ENCODE data around the gene STXBP2. TPM values are rescaled to one million over a fixed set of nuclear protein-coding genes. Genes with fewer than 3 reads are reported as not detected.

The STXBP2 gene
- total and polyA plus RNA-seq, 7 donors: 0.55 to 4.5 (median 2.7) TPM

DNA sequence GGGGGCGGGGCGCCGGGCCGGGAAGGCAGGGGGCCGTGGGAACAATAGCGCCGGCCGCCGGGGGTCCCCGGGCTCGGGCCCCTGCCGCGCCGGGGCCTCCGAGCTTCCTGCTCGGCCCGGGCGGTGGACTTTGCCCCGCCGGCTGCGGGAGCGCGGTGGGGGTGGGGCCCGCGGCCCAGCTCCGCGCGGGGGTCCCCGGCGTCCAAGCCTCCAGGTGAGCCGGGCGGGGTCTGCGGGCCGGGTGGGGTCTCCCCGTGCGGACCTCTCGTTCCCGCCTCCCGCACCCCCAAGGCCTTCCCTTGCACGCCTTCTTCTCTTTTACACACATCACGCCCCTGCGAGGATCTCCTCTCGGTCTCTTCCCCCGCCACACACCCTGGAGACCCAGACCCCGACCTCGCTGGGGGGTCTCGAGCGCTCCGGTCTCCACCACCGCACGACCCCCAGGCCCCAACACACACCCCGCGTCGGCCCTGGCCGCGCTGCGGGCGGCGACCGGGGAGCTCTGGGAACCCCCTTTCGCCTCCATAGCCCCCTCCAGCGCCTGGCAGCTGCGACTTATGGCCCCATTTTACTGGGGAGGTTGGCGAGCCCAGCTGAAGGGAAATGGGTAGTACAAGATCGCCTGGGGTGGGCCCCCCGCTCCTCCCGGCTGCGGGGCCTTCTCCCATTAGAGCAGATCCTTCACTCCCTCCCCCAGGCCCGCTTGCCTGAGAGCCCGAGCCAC, 40.5 kb upstream of the STXBP2 start:
- no peak overlapping the region for H3K27ac ChIP-seq
- DNase-seq (no peak), ATAC-seq (no peak)
- peak overlapping the region; percentile 22 for H3K4me3 ChIP-seq
- intact Hi-C loops (cut with DNase I): no loop called here
- no peaks in the 10 kb centered on the region for H3K36me3 ChIP-seq (ENCODE audit: insufficient read depth in 1 of 2, low read depth in 1 of 2)
- 1 to 2% (median 2%) methylated on average over 42 to 70 of the region's 70 CpGs for WGBS, 3 donors
- H3K9me3 ChIP-seq: no peaks in the 10 kb centered on the region
- peaks cover 0 to 65% (median 10%) of the 10 kb centered on the region in 3 donors for H3K27me3 ChIP-seq (ENCODE audit: insufficient read depth in 3 of 3, low read length in 2 of 3)
- H3K4me1 ChIP-seq: no peaks in the 10 kb centered on the region
- TF ChIP-seq, protein P1, sequence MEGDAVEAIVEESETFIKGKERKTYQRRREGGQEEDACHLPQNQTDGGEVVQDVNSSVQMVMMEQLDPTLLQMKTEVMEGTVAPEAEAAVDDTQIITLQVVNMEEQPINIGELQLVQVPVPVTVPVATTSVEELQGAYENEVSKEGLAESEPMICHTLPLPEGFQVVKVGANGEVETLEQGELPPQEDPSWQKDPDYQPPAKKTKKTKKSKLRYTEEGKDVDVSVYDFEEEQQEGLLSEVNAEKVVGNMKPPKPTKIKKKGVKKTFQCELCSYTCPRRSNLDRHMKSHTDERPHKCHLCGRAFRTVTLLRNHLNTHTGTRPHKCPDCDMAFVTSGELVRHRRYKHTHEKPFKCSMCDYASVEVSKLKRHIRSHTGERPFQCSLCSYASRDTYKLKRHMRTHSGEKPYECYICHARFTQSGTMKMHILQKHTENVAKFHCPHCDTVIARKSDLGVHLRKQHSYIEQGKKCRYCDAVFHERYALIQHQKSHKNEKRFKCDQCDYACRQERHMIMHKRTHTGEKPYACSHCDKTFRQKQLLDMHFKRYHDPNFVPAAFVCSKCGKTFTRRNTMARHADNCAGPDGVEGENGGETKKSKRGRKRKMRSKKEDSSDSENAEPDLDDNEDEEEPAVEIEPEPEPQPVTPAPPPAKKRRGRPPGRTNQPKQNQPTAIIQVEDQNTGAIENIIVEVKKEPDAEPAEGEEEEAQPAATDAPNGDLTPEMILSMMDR (IDR thresholded peaks at IDR 0.05): no peak

DNA sequence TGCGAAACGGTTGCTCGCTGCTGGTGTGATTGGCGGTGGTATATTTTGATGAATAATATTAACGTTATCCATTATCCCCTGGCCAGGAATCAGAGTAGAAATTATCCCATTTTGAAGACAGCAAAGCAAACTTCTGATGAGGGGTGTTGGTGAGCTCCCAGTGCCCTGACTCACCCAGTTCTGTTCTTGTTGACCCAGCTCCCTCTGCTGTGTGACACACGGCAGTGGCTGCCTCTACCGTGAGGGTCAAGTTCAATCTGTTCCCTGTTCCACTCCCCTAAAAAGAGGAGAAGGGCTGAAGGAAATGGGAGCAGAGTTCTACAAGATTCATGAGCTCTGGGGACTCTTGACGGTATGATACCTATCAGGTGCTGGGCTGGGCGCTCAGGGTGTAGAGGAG, 39.2 kb upstream of the STXBP2 start:
- H3K4me1 ChIP-seq: no peaks in the 10 kb centered on the region
- 61 to 67% (median 62%) methylated on average over 9 of the region's 9 CpGs for WGBS, 3 donors
- no peaks in the 10 kb centered on the region for H3K9me3 ChIP-seq
- no peak overlapping the region for H3K4me3 ChIP-seq
- no peak overlapping the region for H3K27ac ChIP-seq
- peaks cover 0 to 60% (median 10%) of the 10 kb centered on the region in 3 donors for H3K27me3 ChIP-seq (ENCODE audit: insufficient read depth in 3 of 3, low read length in 2 of 3)
- intact Hi-C loops (cut with DNase I): no loop called here
- TF ChIP-seq, protein P1 (IDR thresholded peaks at IDR 0.05): no peak
- no peak for DNase-seq
- no peaks in the 10 kb centered on the region for H3K36me3 ChIP-seq (ENCODE audit: insufficient read depth in 1 of 2, low read depth in 1 of 2)
- no peak for ATAC-seq

DNA sequence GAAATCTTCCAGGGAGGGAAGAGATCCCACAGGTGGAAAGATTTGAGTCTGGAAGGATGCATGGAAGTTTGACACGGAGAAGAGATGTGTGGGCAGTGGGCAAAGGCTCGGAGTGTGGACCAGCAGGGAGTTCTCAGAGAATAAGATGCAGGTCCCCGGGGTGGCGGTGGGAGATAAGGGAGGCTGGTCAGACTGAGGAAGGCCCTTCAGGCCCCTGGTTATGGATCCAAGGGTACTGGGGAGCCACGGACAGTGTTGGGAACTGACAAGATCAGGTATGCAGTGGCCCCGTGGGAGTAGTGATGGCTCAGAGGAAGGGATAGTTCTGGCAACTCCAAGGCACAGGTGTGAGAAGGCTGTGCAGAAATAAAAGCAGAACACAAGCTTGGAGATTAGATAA, 38.7 kb upstream of the STXBP2 start:
- H3K36me3 ChIP-seq (ENCODE audit: insufficient read depth in 1 of 2, low read depth in 1 of 2): no peaks in the 10 kb centered on the region
- no peak overlapping the region for H3K27ac ChIP-seq
- ATAC-seq: no peak
- intact Hi-C loops (cut with DNase I): no loop called here
- peaks cover 0 to 60% (median 10%) of the 10 kb centered on the region in 3 donors for H3K27me3 ChIP-seq (ENCODE audit: insufficient read depth in 3 of 3, low read length in 2 of 3)
- no peak for DNase-seq
- no peak overlapping the region for H3K4me3 ChIP-seq
- H3K4me1 ChIP-seq: no peaks in the 10 kb centered on the region
- H3K9me3 ChIP-seq: no peaks in the 10 kb centered on the region
- 67 to 76% (median 73%) methylated on average over 6 of the region's 6 CpGs for WGBS, 3 donors
- TF ChIP-seq, protein P1 (IDR thresholded peaks at IDR 0.05): no peak

DNA sequence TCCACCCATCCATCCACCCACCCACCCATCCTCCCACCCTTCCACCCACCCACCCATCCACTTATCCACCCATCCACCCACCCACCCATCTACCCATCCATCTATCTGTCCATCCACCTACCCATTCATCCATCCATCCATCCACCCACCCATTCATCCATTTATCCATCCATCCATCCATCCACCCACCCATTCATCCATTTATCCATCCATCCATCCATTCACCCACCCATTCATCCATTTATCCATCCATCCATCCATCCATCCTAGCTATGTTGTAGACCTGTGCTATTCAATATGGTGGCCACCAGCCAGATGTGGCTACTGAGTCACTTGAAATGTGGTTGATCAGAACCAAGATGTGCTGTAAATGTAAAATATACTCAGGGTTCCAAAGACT, 36.2 kb upstream of the STXBP2 start:
- ATAC-seq (no peak), DNase-seq (no peak)
- TF ChIP-seq, protein P1 (IDR thresholded peaks at IDR 0.05): no peak
- H3K9me3 ChIP-seq: no peaks in the 10 kb centered on the region
- H3K36me3 ChIP-seq (ENCODE audit: insufficient read depth in 1 of 2, low read depth in 1 of 2): no peaks in the 10 kb centered on the region
- H3K4me1 ChIP-seq: no peaks in the 10 kb centered on the region
- H3K27ac ChIP-seq: no peak overlapping the region
- peaks cover 0 to 36% (median 7%) of the 10 kb centered on the region in 3 donors for H3K27me3 ChIP-seq (ENCODE audit: insufficient read depth in 3 of 3, low read length in 2 of 3)
- no peak overlapping the region for H3K4me3 ChIP-seq
- intact Hi-C loops (cut with DNase I): no loop called here
